Measurements from ENCODE around the gene TNFRSF13B.
"Not testable (repeated sequence)": the region's sequence is repeated elsewhere in the genome, so short reads cannot be mapped to it uniquely, and the experiment has no call there.

DNA sequence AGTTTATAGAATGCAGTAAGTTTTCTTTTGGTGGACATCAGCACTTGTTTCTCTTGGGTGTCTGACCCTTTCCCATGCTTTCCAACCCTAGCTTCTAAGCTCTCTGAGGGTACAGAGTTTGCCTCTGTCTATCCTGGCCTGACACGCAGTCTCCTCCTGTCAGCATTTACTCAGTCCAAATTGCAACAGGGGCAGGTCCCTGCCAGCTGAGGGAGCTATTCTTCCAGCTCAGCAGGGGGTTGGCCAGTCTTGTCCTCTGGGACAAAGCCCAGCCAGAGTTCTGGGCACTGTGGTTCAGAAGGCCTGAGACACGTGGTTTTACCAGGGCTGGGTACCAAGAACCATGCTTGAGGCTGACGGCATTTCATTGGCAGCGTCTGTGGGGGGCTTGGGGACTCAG, 38.1 kb upstream of the TNFRSF13B start:
- TF ChIP-seq, protein P1, sequence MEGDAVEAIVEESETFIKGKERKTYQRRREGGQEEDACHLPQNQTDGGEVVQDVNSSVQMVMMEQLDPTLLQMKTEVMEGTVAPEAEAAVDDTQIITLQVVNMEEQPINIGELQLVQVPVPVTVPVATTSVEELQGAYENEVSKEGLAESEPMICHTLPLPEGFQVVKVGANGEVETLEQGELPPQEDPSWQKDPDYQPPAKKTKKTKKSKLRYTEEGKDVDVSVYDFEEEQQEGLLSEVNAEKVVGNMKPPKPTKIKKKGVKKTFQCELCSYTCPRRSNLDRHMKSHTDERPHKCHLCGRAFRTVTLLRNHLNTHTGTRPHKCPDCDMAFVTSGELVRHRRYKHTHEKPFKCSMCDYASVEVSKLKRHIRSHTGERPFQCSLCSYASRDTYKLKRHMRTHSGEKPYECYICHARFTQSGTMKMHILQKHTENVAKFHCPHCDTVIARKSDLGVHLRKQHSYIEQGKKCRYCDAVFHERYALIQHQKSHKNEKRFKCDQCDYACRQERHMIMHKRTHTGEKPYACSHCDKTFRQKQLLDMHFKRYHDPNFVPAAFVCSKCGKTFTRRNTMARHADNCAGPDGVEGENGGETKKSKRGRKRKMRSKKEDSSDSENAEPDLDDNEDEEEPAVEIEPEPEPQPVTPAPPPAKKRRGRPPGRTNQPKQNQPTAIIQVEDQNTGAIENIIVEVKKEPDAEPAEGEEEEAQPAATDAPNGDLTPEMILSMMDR (IDR thresholded peaks at IDR 0.05) = peak in 1 of 6 experiments; percentile 13
- not testable (repeated sequence) for TF ChIP-seq POLR2A, POLR2AphosphoS5, EP300 (IDR thresholded peaks at IDR 0.05)
